ENCODE measurements around the gene SLC22A23.
"Not testable (repeated sequence)": the region's sequence is repeated elsewhere in the genome, so short reads cannot be mapped to it uniquely, and the experiment has no call there.

SLC22A23 gene

DNA sequence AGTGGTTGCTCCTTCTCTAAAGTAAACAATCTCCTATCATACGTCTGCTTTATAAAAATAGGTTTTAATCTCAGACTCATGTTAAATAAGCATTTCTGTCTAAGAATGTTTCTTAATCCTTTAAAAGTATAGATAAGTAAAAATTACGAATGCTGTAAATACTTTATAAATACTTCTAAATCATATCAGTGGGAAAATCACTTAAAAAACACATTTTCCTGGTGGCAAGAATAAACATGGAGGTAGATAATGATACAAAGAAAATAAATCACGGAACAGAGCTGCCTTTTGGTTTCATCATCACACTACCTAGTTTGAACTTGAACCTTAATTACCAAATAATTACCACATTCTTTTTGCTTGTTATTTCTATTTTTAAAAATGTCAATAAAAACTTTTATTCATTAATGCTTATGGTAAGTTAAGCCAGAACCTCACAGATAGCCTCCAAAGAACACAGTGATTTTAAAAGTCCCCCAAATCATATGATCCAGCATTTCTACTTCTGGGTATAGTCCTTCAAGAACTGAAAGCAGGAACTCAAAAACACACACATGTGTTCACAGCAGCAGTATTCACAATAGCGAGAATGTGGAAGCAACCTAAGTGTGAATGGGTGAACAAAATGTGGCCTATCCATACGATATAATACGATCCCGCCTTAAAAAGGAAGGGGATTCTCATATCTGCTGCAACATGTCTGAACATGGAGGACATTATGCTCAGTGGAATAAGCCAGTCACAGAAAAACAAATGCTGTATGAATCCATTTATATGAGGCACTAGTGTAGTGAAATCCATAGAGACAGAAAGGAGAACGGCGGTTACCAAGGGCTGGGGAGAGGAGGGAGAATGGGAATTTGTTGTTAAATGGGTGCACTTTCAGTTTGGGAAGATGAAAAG, 72.4 kb downstream of the SLC22A23 start:
- DNase-seq, result no peak

DNA sequence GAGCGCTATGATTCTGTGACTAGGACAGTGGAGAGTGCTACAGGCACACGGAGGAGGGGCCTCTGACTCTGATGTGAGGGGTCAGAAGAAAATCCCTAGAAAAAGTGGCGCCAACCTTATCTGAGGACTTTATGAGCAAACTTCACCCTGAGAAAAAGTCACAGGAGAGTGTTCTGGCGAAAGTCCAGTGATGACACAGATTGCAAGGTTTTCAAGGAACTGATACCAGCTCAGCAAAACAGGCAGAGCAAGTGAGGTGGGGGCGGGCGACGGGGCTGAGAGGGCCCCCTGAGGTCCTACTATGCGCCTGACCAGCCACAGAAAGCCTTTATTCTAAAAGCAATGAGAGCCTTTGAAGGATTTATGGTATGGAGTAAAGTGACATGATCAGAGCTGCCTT, 73.3 kb downstream of the SLC22A23 start:
- peak; percentile 51 for DNase-seq

DNA sequence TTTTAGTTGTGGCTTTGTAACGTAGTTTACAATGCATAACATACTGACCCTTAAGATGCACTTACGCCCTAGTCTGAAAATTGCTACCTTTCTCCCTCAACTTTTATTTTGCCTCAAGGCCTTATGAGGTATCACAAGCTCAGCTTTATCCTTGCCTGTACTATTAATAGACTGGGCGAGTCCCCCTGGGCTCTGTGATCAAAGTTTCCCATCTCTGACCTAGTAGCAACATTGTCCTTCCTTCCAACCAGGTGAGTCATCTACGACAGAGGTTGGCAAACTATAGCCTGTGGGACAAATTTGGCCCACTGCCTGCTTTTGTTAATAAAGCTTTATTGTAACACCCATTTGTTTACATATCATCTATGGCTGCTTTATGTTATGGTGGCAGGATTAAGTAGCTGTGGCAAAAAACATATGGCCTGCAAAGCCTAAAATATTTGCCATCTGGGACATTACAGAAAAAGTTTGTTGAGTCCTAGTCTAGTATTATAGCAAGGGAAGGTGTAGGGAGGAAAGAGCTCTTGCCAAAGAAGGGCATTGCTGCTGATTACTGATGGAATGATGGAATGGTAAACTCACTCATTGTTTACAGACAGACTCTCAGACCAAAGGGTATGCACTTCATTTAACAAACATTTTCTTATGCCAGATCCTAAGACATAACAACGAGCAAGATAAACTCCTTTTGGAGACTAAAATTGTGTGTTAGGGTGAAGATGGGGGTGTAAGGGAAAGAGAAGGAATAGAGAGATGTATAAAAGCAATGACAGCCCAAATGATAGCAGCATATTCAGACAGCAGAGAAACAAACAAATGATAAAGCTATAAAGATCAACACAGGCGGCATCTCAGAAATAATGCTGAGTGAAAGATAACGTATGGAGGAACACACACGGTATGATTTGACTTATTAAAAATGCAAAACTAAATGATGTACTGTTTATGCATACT, 74.2 kb downstream of the SLC22A23 start:
- DNase-seq, result no peak

DNA sequence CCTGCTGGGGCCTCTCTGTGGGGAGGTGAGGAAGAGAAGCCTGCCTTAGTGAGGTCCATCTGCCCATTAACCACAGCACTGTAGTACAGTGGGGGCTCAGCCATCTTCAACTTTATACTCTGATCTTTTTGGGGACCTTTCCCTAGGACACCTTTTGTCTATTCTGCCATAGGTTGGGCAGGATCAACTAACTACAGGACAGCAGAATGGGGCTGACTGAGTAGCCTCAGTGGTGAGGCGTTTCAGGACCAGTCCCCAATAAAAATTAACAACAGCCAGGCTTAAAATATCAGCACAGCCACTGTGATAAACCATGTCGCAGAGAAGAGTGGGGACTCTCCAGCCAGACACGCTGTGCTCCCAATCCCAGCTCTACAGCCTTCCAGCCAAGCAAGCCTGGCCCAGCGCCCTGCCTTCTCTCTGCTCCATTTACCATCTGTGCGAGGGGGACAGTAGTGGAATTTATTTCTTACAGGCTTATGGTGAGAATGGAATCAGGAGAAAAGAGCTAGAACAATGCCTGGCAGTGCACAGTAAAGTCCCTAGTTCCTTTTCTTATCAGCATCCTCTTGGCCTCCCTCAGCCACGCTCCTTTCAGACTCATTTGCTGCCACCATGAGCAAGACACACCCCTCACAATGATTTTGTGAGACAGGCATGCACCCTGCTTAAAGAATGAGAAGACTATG, 75.5 kb downstream of the SLC22A23 start:
- DNase-seq, result peak; percentile 61

DNA sequence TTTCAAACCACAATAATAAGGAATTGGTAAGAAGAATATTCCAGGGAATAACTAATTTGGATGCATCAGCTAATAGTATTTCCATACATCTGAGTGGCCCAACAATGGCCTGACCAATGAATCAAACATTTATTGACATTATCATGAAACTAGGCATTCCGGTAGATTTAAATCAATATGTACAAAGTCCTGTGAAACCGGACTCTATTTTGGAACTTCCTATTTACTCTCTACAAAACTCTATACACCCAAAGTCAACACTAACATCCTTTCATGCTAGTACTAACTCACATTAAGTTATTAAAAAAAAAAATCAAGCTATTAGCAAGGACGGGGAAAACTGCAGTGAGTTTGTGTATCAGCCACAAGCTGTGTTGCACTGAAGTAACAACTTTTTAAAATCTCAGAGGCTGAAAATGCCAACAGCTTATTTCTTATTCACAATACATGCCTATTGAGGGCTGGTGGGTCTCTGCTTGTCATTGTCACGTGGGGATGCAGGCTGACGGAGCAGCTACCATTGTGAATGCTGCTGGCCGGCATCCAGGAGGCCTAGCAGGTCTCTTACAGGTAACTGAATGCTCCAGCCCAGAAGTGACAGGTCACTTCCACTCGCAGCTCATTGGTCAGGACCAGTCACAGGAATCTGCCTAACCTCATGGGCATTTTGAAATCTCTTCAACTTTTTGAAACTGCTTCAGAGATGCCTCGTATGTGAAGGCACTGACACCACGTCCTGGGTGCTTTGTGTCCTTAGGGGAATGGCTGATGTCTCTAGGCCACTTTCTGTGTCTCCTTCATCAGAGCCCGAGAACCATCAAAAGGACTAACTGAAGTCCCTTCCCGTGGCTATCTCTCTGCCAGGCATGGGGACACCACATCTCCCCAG, 76.3 kb downstream of the SLC22A23 start:
- DNase-seq, result no peak

DNA sequence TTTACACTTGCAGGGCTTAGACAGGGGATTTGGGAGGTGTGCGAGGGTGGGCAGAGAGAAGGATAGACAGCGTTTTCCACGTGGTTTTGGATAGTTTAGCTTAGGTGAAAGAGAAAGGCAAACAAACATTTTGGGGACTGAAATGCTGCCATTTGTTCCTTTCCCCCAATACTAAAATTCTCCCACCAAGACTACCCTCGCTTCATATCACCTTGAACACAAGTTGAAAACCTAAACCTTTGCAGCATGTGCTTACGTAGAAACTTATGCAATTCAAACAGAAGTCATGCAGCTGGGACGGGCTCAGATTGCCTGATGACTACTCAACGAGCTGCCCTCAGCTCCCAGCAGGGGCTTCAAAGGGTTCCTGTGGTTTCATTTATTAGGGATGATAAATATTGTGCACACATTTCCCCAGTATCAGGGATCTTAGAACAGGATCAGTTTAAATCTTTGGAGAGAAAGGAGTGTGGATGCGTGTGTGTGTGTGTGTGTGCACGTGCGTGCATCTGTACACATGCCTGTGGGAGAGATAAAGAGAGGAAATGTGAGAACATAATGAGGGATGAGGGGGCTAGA, 77.3 kb downstream of the SLC22A23 start:
- no peak for DNase-seq

DNA sequence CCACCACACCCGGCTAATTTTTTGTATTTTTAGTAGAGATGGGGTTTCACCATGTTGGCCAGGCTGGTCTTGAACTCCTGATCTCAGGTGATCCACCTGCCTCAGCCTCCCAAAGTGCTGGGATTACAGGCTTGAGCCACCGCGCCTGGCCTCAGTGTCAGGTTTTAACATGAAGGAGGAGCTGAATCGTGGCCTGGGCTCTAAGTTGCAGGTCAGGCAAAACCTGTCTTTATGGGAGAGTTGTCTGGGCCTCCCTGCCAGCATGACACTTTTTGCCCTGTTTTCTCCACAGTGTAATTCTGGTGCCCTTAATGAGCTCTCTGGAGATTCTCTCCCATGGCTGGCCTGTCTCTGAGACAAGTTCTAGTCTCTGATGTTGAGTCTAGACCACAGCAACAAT, 78.0 kb downstream of the SLC22A23 start:
- not testable (repeated sequence) for DNase-seq

DNA sequence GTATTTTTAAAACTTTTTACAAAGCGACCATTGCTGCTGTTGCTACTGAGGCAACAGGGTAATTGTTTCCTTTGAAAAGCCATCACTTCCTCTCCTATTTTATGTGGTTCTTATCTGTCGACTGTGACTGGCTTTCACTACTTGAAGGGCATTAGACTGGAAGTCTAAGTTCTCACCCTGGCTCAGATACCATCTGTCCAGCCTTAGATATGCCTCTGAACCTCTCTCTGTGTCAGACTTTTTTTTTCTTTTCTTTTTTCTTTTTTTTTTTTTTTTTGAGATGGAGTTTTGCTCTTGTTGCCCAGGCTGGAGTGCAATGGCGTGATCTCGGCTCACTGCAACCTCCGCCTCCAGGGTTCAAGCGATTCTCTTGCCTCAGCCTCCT, 78.5 kb downstream of the SLC22A23 start:
- DNase-seq, result peak; percentile 85

DNA sequence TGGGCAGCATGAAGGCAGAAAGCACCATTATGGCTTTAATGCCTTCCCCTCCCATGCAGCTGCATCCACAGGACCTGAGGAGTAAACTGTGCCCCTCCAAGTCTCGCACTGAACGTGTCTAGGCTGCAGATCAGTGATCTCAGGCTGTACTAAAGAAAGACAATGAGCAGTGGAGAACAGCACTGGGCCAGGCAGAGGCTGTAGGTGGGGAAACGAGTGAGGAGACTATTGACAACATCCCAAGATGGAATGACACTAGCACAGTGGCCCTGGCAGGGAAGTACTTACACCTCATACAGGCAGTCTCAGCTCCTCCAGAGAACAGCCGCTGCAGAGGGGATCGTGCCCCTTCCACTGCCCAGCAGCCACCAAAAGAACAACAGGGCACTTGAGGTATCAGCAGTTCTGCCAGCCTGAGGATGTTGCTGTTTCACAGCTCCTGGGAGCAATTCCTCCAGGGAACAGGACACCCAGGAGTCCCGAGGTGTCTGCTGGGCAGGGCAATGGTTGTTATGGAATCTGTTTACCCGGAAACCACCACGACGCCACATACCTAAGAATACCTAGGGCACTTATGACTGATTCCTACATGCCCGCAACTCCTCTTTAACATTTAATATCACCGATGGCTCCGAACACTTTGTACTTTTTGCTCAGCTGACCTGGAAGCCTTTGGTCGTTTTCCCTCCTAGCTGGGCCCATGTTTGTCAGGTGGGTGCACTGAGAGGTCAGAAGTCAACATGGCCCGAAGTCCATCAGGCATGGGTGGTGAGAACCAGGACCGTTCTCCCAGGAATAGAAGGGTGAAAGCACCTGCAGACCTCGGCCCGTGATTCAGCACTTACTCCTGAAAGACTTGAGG, 79.1 kb downstream of the SLC22A23 start:
- no peak for DNase-seq

DNA sequence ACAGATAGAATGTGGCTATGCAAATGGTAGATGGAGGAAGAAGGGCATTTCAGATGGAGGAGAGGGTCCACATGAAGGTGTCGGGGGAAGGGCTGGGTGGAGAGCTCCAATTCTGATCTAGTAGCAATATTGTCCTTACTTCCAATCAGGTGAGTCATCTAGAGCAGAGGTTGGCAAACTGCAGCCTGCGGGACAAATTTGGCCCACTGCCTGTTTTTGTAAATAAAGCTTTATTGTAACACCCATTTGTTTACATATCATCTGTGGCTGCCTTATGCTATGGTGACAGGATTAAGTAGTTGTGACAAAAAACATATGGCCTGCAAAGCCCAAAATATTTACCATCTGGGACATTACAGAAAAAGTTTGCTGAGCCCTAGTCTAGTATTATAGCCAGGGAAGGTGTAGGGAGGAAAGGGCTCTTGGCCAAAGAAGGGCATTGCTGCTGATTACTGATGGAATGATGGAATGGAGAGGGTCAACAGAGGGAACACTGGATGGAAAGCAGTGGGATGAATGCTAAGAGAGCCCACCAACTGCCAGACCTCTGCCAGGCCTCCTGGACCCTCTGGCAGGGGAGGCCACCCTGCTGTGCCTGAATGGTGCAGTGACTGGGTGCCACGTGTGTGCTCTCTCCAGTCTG, 79.8 kb downstream of the SLC22A23 start:
- no peak for DNase-seq

DNA sequence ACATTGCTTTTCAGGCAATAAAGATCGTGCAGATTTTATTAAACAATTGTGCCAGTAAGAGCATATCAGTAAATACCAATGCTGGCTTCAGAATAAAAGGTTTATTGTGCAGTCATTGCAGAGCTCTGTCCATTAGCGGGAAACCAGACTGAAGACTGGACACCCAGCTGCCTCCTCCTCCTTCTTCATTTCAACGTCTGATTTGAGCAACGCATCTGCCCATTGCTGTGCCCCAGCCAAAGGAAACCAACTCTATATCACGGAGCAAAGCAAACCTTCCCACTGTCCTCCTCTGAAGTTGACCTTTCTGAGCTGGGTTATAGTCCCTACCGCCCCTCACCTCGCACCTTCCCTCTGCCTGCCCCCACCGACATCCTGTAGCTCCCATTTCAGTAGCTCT, 80.8 kb downstream of the SLC22A23 start:
- DNase-seq, result no peak

DNA sequence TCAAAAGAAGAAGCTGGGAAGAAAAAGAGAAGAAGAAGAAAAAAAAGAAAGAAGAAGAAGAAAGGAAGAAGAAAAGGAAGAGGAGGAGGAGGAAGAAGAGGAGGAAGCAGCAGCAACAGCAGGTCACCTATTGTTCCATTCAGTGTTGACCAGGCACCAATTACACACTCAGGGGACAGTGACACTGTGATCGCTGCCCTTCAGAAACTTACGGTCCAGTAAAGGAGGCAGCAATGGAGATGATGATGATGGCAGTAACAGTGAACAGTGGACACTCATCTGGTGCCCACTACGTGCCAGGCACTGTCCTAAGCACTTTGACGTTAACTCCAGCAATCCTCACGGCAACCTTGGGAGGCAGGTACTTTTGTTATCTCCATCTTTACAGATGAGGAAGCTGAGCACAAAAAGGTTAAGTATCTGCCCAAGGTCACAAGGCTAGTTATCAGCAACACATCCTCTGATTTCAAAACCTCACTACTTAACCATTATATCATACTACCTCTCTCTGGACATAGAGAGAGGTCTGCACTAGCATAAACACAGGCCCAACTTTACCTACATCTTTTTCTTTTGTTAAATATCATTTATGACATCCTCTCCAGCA, 83.2 kb downstream of the SLC22A23 start:
- DNase-seq, result no peak

DNA sequence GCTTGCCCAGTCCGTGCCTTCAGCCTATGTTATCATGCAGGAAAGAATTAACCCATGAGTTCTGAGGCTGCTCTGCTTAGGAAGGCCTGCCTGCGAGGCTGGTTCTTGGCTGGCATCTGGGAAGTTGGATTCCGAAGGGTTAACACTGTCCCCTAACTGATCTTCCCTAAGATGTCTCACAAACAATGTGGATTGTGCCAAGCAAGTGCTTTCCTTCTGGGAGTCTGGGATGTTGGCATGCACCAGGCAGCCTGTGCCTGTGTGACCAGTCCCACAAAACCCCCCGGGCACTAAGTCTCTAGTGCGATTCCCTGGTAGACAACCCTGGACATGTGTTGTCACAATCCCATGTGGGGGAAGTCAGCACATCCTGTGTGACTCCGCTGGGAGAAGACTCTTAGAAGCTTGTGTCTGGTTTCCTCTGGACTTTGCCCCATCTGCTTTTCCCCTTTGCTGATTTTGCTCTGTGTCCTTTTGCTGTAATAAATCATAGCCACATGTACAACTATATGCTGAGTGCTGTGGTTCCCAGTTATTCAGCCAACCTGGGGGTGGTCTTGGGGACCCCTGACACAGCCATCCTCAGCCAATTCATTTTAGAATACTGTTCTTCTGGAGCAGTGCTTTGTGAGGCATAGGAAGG, 83.8 kb downstream of the SLC22A23 start:
- no peak for DNase-seq

DNA sequence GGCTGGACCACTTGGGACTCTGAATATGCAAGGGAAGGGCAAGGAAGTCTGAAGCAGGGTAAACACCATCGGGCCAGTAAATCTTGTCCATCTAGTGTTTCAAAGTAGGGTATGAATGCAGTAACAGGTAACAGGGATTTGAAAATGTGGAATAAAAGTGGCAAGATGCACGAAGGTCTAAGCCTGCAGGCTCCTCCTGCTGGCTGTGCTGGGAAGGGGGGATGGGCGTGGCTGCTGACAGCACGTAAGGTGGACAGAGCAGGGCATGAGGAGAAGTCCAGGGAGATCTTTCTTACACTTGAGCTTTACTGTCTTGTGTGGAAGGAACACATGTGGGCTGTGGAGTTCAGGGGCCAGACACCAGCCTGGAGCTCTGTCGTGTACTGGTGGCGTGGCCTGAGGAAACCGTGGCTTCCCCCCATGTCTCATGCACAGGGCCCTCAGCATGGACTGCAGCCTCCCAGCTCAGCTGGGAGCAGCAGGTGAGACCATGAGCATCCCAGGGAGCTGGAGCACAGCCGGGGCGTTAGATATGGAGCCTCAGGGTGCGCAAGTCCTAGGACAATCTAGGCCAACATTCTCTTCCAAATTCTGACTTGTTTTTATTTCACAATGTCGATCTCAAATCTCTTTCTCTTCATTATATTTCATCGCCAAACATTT, 84.5 kb downstream of the SLC22A23 start:
- DNase-seq, result no peak

DNA sequence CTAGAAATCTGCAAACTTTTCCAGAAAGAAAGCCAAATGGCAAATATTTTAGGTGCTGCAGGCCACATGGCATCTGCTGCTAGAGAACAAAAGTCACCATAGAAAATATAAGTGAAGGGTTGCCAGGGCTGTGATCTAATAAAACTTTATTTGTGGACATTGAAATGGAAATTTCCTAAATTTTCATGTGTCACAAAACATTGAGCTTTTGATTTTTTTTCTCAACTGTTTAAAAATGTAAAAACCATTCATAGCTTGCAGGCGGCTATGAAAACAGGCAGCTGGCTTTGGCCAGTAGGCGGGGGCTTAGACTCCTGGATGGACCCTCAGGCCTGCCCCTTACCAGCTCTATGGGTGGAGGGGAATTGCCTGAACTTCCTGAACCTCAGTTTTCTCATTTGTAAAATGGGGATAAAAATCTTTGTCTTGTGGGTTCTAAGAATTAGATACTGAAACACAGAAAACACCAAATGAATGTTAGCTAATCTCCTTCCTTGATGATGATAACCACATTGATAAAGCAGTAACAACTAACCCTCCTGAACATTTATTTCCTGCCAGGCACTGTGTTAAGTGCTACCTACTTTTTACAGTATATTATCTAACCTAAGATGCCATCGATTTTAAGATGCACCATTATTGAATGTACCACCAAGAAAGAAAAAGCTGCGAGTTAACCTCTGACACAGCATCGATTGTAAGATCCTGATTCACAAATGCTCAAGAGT, 85.5 kb downstream of the SLC22A23 start:
- DNase-seq, result no peak

DNA sequence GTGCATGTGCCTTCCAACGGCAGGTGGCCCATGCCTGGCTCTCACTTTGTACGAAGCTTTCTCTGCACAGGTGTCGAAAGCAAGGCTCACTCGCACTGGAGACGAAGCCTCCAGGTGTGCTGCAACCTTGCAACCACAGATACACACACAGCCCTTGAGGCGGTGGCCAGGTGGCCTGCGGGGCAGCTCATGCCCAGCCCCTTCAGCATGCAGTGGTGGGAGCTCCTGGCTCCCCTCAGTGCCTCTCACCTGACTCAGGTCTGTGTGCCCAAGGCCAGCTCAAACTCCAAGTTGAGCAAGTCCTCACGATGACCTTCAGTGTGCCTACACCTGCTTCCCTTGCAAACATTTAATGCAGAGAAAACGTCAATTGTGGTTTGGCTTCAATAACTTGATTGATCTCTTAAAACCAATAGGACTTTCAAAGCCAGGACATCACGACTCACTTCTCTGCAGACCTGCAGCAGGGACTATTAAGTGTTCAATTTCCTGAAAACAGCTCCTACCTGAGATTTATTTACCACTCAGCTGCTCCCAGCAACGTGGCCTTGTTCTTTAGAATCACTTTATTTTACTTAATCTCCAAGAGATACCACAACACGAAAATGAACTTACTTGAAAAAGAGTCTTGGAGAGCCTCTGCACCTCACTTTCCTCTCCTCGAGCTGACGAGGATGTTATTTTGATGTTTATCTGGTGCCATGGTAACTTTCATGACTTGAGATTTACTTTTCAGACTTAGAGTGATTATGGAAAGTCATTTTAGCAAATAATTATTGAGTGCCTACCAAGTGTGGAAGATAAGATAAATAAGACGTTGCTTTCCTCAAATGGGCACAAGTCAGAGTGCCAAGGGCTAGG, 86.3 kb downstream of the SLC22A23 start:
- no peak for DNase-seq

DNA sequence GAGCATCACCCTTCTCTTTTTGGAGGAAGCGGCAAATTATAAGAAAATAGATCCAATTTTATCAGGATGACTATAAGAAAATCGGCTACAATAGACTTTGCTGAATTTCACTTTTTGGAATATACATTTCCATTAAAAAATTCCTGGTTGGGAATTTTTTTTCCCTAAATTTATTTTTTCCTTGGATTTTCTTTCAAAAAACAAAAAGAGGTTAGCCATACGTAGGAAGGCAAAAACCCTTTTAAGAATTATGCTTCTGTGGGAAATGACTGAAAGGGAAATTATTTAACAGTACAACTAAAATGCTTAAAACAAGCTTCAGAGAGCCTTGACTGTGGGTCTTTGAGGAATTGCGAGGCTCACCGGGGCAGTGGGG, 86.9 kb downstream of the SLC22A23 start:
- DNase-seq, result no peak

All from hematopoietic multipotent progenitor cell treated with erythropoietin and hydrocortisone succinate and interleukin-3 and kit ligand, for 4 days (in vitro differentiated cells).